Measurements from ENCODE around the gene MATN4. TPM values are rescaled to one million over a fixed set of nuclear protein-coding genes. Genes with fewer than 3 reads are reported as not detected.

The MATN4 gene
- total and polyA plus RNA-seq, 2 of the 13 experiments (the other 11 are each of a cell fraction or from before 2014, with no cell fraction given) = not detected

- TF ChIP-seq NFIC (IDR thresholded peaks at IDR 0.05; ENCODE audit: low read length) = no peak
- TF ChIP-seq ZKSCAN8 (CRISPR knock-in tag; IDR thresholded peaks at IDR 0.05; ENCODE audit: borderline replicate concordance) = no peak
- 0 out of 2 replicates have a peak, but pooled peaks have one; percentile 92 for TF ChIP-seq ZNF235 (CRISPR knock-in tag; IDR thresholded peaks at IDR 0.05; ENCODE audit: borderline replicate concordance)
- no peak for TF ChIP-seq ZNF296 (CRISPR knock-in tag; conservative IDR thresholded peaks at IDR 0.05)
- TF ChIP-seq TFAP4 (IDR thresholded peaks at IDR 0.05; ENCODE audit: borderline replicate concordance, low read depth) = no peak
- peak; percentile 53; the same call in 1 of the 2 replicates for TF ChIP-seq ZNF34 (CRISPR knock-in tag; IDR thresholded peaks at IDR 0.05; ENCODE audit: borderline replicate concordance)
- no peak for TF ChIP-seq ZNF720 (CRISPR knock-in tag; IDR thresholded peaks at IDR 0.05)
- peak; percentile 79 for TF ChIP-seq ARNTL (CRISPR knock-in tag; IDR thresholded peaks at IDR 0.05)
- TF ChIP-seq ZNF562 (CRISPR knock-in tag; IDR thresholded peaks at IDR 0.05; ENCODE audit: borderline replicate concordance) = no peak
- TF ChIP-seq ZNF335 (CRISPR knock-in tag; IDR thresholded peaks at IDR 0.05) = peak; percentile 13; the same call in 1 of the 2 replicates
- no peak for TF ChIP-seq ATF7 (IDR thresholded peaks at IDR 0.05)
- peak; percentile 64; the same call in 1 of the 2 replicates for TF ChIP-seq ATF7 (CRISPR knock-in tag; IDR thresholded peaks at IDR 0.05)
- no peak for TF ChIP-seq ZNF7 (CRISPR knock-in tag; IDR thresholded peaks at IDR 0.05)
- TF ChIP-seq ZSCAN9 (CRISPR knock-in tag; IDR thresholded peaks at IDR 0.05; ENCODE audit: borderline replicate concordance) = peak; percentile 39; the same call in 1 of the 2 replicates
- TF ChIP-seq, protein P1, sequence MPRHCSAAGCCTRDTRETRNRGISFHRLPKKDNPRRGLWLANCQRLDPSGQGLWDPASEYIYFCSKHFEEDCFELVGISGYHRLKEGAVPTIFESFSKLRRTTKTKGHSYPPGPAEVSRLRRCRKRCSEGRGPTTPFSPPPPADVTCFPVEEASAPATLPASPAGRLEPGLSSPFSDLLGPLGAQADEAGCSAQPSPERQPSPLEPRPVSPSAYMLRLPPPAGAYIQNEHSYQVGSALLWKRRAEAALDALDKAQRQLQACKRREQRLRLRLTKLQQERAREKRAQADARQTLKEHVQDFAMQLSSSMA (CRISPR knock-in tag; IDR thresholded peaks at IDR 0.05) = no peak; the same call in 1 of the 2 replicates
- TF ChIP-seq ZC3H13 (CRISPR knock-in tag; IDR thresholded peaks at IDR 0.05) = 0 out of 2 replicates have a peak, but pooled peaks have one; percentile 48
- peak; percentile 86 for TF ChIP-seq ZBTB38 (CRISPR knock-in tag; IDR thresholded peaks at IDR 0.05)
- TF ChIP-seq DMAP1 (CRISPR knock-in tag; IDR thresholded peaks at IDR 0.05) = no peak
- TF ChIP-seq ZSCAN21 (CRISPR knock-in tag; IDR thresholded peaks at IDR 0.05; ENCODE audit: borderline replicate concordance) = peak; percentile 62; the same call in 1 of the 2 replicates
- TF ChIP-seq ZFP36L1 (CRISPR knock-in tag; IDR thresholded peaks at IDR 0.05) = peak; percentile 11; the same call in 1 of the 2 replicates
- no peak for TF ChIP-seq NR2F1 (CRISPR knock-in tag; IDR thresholded peaks at IDR 0.05)
- TF ChIP-seq ZFP36L2 (CRISPR knock-in tag; IDR thresholded peaks at IDR 0.05) = 0 out of 2 replicates have a peak, but pooled peaks have one; percentile 68
- no peak for TF ChIP-seq ZNF773 (CRISPR knock-in tag; IDR thresholded peaks at IDR 0.05; ENCODE audit: borderline replicate concordance)
- TF ChIP-seq ZNF326 (CRISPR knock-in tag; IDR thresholded peaks at IDR 0.05; ENCODE audit: borderline replicate concordance) = no peak
- TF ChIP-seq, protein P2, sequence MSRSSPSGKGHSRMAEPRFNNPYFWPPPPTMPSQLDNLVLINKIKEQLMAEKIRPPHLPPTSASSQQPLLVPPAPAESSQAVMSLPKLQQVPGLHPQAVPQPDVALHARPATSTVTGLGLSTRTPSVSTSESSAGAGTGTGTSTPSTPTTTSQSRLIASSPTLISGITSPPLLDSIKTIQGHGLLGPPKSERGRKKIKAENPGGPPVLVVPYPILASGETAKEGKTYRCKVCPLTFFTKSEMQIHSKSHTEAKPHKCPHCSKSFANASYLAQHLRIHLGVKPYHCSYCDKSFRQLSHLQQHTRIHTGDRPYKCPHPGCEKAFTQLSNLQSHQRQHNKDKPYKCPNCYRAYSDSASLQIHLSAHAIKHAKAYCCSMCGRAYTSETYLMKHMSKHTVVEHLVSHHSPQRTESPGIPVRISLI (CRISPR knock-in tag; IDR thresholded peaks at IDR 0.05; ENCODE audit: borderline replicate concordance) = no peak; the same call in 1 of the 2 replicates
- TF ChIP-seq ZKSCAN5 (CRISPR knock-in tag; IDR thresholded peaks at IDR 0.05) = 0 out of 2 replicates have a peak, but pooled peaks have one; percentile 17
- no peak; the same call in 1 of the 2 replicates for TF ChIP-seq REL (CRISPR knock-in tag; conservative IDR thresholded peaks at IDR 0.05)
- no peak for TF ChIP-seq RFX5 (IDR thresholded peaks at IDR 0.05; ENCODE audit: low read depth, low read length)
- TF ChIP-seq MYNN (CRISPR knock-in tag; IDR thresholded peaks at IDR 0.05; ENCODE audit: low read depth) = no peak; the same call in 1 of the 2 replicates
- TF ChIP-seq ZKSCAN1 (IDR thresholded peaks at IDR 0.05; ENCODE audit: low read length) = no peak
Measured at GRCh38 chr20:45347936-45348778, 40.1 kb upstream of the MATN4 start, which contains the start of gene SDC4 (continued).
